HL-60 (cell line): Measurements from ENCODE around the gene CNTD1.
"Not testable (repeated sequence)": the region's sequence is repeated elsewhere in the genome, so short reads cannot be mapped to it uniquely, and the experiment has no call there.

Experiments
- DNase-seq, 2 experiments: peaks; one replicate each; pipeline ENCODE4 v3.0.0-alpha.2; 2010 to 2020; ENCODE audit warnings: low read depth in 1 of 2, low spot score in 1 of 2
- H3K27ac ChIP-seq: fragments of 250-450 bp; sonication (Bioruptor Pico); replicated peaks from 2 replicates; pipeline ENCODE4 v1.5.1; 2020; ENCODE audit warnings: mild to moderate bottlenecking, moderate library complexity
- H3K27me3 ChIP-seq: fragments of 250-450 bp; sonication (Bioruptor Pico); 2 replicates; pipeline ENCODE4 v1.5.1; 2021; ENCODE audit warnings: mild to moderate bottlenecking, moderate library complexity; ENCODE audit not compliant: insufficient read depth, poor library complexity, severe bottlenecking
- H3K4me3 ChIP-seq: replicated peaks from 2 replicates; pipeline ENCODE4 v1.5.1; 2011; ENCODE audit warnings: mild to moderate bottlenecking, control low read depth, low read length; ENCODE audit not compliant: insufficient read depth
- GABPA ChIP-seq: IDR thresholded peaks from 2 replicates; pipeline ENCODE4 v1.6.1; 2012; ENCODE audit warnings: low read depth
- POLR2AphosphoS5 ChIP-seq: IDR thresholded peaks from 2 replicates; pipeline ENCODE4 v1.6.1; 2012; ENCODE audit warnings: low read depth
- REST ChIP-seq: IDR thresholded peaks from 2 replicates; pipeline ENCODE4 v1.6.1; 2012; ENCODE audit warnings: low read depth; ENCODE audit not compliant: insufficient replicate concordance
- SPI1 ChIP-seq: IDR thresholded peaks from 2 replicates; pipeline ENCODE4 v1.6.1; 2012; ENCODE audit warnings: low read depth, mild to moderate bottlenecking, borderline replicate concordance

Gene CNTD1

DNA sequence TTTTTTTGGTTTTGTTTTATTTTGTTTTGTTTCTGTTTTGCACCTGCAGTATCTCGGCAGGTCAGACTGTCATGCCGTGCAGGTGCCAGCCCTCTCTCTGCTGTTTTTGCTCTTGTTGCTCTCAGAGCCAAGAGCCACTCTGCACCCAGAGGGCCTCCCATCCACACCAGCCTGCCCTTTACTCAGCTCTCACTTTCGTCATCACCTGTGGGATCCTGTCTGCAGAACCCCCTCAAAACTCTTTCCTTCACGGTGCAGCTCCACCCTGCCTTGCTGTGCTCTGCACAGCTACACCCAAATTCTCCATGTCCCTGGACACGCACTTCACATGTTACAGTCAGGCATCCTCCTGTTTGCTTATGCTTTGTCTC, 54.9 kb downstream of the CNTD1 start:
- H3K27me3 ChIP-seq, result no peaks in the 10 kb centered on the region
- H3K4me3 ChIP-seq, result no peak overlapping the region
- TF ChIP-seq REST, result no peak
- no peak for TF ChIP-seq POLR2AphosphoS5
- no peak for TF ChIP-seq GABPA
- no peak for TF ChIP-seq SPI1
- no peak for DNase-seq
- H3K27ac ChIP-seq, result no peak overlapping the region

GRCh38 chr17:42853968-42854790, 55.5 kb downstream of the CNTD1 start:
- Histone ChIP-seq H3K4me3 (no peak overlapping the region), H3K27ac (no peak overlapping the region), H3K27me3 (no peaks in the 10 kb centered on the region)
- TF ChIP-seq REST, result no peak
- TF ChIP-seq SPI1, result no peak
- no peak for DNase-seq

DNA sequence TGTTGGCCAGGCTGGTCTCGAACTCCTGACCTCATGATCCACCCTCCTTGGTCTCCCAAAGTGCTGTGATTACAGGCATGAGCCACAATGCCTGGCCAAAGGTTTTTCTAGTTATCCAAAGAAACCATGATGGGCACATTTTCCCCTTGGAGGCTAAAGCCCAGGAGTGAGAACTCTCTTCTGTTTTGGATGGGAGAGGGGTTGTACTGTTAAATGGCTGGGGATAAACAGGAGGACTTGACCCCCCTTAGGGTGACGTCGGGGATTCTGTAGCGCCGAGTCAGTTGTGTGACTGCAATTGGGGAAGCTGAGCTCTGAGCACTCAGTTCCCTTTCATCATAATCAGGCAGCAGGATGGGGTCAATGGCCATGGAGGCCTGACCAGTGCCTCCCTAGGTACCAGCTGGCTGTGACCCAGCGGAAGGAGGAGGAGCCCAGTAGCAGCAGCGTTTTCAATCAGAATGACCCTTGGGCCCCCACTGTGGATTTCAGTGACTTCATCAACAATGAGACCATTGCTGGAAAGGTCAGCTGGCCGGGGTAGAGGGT, 56.5 kb downstream of the CNTD1 start:
- Histone ChIP-seq H3K27me3 (no peaks in the 10 kb centered on the region), H3K4me3 (no peak overlapping the region), H3K27ac (no peak overlapping the region)
- TF ChIP-seq POLR2AphosphoS5, result no peak
- TF ChIP-seq REST, result no peak
- no peak for DNase-seq

GRCh38 chr17:42856093-42856492, 57.4 kb downstream of the CNTD1 start:
- not testable (repeated sequence) for H3K4me3 ChIP-seq, DNase-seq, H3K27me3 ChIP-seq, H3K27ac ChIP-seq

GRCh38 chr17:42856516-42856915, 57.9 kb downstream of the CNTD1 start:
- H3K4me3 ChIP-seq, DNase-seq, H3K27me3 ChIP-seq, H3K27ac ChIP-seq: not testable (repeated sequence)
